Epithelial cell of proximal tubule (primary cell): ENCODE results near the gene EIF3K. TPM values are rescaled to one million over a fixed set of nuclear protein-coding genes. Genes with fewer than 3 reads are reported as not detected.

Source experiments
- DNase-seq: peaks from one replicate; pipeline ENCODE4 v3.0.0-alpha.2; 2011; ENCODE audit warnings: low read depth
- H3K4me3 ChIP-seq: 2 replicates; pipeline ENCODE4 v1.5.1; 2011; ENCODE audit warnings: low read depth, mild to moderate bottlenecking, low read length
- total RNA-seq: library from RNA; depleted of rRNA; stranded (reverse); fragments of >200 nt; gene quantifications from 2 replicates; pipeline ENCODE4 v1.2.3, GENCODE V29; 2015
- TF ChIP-seq, protein P1 (sequence below): conservative IDR thresholded peaks from 2 replicates; pipeline ENCODE4 v1.5.1; 2012; ENCODE audit warnings: low read depth, mild to moderate bottlenecking, low read length

Gene EIF3K
- total RNA-seq, 1 donor from 2014 or later: 564 TPM

DNA sequence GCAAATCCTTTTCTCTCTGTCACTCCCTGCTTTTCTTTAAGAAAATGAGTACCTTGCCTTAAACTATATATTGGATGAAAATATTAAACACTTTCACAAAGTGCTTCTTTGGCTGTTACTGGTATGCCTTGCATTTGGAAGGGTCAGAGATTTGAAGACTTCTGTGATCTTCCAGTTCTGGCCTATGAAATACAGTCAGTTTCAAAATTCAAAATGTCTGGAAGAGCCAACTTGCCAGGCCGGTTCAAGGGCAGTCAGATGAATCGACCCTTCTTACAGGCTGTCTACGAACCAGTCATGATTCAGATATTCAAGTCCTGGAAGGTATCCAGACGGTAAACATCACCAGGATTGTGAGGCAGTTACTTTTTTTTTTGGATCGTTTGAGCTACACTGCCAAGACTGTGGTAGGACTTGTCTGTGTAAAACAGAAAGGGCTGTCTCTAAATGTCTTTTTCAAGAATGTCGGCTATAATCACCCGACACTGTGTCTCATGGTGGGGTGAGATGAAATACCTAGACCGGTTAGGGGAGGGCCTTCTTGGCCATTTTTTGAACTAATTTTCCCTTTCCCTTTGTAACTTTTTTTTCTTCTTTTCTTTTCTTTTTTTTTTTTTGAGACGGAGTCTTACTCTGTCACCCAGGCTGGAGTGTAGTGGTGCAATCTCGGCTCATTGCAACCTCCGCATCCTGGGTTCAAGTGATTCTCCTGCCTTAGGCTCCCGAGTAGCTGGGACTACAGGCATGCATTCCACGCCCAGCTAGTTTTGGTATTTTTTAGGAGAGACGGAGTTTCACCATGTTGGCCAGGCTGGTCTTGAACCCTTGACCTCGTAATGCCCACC, 39.7 kb downstream of the EIF3K start:
- peak overlapping the region; percentile 26 for H3K4me3 ChIP-seq
- TF ChIP-seq, protein P1, sequence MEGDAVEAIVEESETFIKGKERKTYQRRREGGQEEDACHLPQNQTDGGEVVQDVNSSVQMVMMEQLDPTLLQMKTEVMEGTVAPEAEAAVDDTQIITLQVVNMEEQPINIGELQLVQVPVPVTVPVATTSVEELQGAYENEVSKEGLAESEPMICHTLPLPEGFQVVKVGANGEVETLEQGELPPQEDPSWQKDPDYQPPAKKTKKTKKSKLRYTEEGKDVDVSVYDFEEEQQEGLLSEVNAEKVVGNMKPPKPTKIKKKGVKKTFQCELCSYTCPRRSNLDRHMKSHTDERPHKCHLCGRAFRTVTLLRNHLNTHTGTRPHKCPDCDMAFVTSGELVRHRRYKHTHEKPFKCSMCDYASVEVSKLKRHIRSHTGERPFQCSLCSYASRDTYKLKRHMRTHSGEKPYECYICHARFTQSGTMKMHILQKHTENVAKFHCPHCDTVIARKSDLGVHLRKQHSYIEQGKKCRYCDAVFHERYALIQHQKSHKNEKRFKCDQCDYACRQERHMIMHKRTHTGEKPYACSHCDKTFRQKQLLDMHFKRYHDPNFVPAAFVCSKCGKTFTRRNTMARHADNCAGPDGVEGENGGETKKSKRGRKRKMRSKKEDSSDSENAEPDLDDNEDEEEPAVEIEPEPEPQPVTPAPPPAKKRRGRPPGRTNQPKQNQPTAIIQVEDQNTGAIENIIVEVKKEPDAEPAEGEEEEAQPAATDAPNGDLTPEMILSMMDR: no peak
- peak; percentile 98 for DNase-seq

DNA sequence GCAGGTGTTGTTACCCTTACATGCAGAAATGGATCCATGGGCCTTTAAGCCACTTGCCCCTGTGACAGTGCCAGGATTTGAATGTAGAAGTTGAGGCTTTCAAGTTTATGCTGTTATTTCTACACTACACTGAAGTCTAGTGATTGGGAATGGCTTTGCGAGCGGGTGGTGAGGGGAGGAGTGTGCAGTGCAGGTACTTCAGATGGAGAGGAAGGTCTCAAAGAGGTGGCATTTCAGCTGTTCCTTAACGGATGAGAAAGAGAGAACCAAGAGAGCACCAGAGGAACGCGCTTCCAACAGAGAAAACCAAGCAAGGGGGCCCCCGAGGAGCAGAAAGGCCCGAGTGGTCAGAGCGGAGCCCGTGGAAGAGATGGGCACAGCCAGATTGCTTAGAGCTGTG, 41.7 kb downstream of the EIF3K start:
- DNase-seq: no peak
- TF ChIP-seq, protein P1: no peak
- H3K4me3 ChIP-seq: no peak overlapping the region

GRCh38 chr19:38661136-38661535, 42.1 kb downstream of the EIF3K start:
- no peak overlapping the region for H3K4me3 ChIP-seq
- TF ChIP-seq, protein P1: no peak
- no peak for DNase-seq

DNA sequence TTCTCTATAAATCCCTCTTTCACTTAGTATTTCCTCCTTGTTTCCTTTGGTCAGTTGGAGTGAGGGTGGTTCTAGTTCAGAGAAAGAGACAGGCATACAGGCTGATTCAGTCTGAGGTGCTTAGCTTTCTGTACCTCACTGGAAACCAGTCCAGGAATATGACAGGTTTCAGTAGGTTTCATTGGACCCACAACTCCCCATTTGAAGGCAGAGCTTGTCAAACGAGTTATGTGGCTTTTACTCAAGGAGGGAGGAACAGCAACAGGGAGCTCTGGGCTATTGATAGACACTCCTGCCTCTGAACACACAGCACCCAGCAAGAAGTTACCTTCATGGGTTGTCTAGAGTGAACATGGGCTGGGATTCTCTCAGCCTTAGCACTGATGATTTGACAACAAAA, 43.0 kb downstream of the EIF3K start:
- DNase-seq: no peak
- TF ChIP-seq, protein P1: no peak
- no peak overlapping the region for H3K4me3 ChIP-seq

GRCh38 chr19:38662537-38663155, 43.7 kb downstream of the EIF3K start:
- no peak overlapping the region for H3K4me3 ChIP-seq
- TF ChIP-seq, protein P1: no peak
- DNase-seq: no peak

DNA sequence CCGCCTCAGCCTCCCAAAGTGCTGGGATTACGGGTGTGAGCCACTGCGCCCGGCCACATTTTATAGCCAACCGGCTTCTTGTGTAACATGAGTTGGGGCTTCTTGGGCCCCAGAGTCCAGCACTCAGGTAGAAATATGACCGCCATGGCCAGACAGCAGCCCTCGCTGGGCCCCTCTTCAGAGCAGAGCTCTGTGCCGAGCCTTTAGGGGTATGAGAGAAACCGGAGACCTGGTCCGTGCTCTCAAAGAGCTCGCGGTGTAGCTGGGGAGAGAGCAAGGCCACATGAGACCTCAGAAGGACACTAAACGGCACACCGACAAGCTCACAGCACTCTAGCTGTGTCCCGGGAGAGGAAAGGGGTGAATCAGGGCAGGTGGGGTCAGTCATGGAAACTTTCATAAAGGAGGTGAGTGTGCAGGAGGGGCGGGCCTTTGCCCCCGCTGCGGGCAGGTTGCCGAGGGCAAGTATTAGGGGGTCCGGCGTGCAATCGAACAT, 44.2 kb downstream of the EIF3K start:
- no peak overlapping the region for H3K4me3 ChIP-seq
- DNase-seq: no peak
- TF ChIP-seq, protein P1: no peak
